GM12891 (cell line): Measurements from ENCODE around the gene DELE1.

Experiments used
- DNase-seq: peaks from one replicate; pipeline ENCODE4 v3.0.0; 2011; ENCODE audit warnings: low spot score; ENCODE audit not compliant: insufficient read length
- FAIRE-seq: peaks from 2 replicates; lab custom pipeline; 2011; peaks lifted over from hg19 to GRCh38; lab: Jason Lieb, UNC
- PAX5 ChIP-seq: IDR thresholded peaks from 2 replicates; pipeline ENCODE4 v1.6.1; 2011; ENCODE audit warnings: low read length, moderate library complexity, mild to moderate bottlenecking; ENCODE audit not compliant: insufficient read depth, severe bottlenecking
- POLR2A ChIP-seq: IDR thresholded peaks from 2 replicates; pipeline ENCODE4 v1.6.1; 2011; ENCODE audit warnings: low read depth, low read length, control low read depth
- POLR2AphosphoS5 ChIP-seq: IDR thresholded peaks from 2 replicates; pipeline ENCODE4 v1.6.1; 2011; ENCODE audit warnings: low read depth, low read length, control low read depth
- POU2F2 ChIP-seq: IDR thresholded peaks from 2 replicates; pipeline ENCODE4 v1.6.1; 2011; ENCODE audit warnings: low read depth, mild to moderate bottlenecking, control low read depth, low read length, moderate library complexity
- SPI1 ChIP-seq: IDR thresholded peaks from 2 replicates; pipeline ENCODE4 v1.6.1; 2011; ENCODE audit warnings: low read depth, low read length, control low read depth
- TAF1 ChIP-seq: IDR thresholded peaks from 2 replicates; pipeline ENCODE4 v1.6.1; 2011; ENCODE audit warnings: low read depth, low read length, control low read depth

The DELE1 gene

GRCh38 chr5:141950207-141951005 lies 26.7 kb downstream of the DELE1 start:
- DNase-seq (no peak), FAIRE-seq (no peak)
- TF ChIP-seq POLR2AphosphoS5, result no peak
- TF ChIP-seq POLR2A, result no peak
- no peak for TF ChIP-seq PAX5
- TF ChIP-seq SPI1, result no peak
- TF ChIP-seq TAF1, result no peak
- TF ChIP-seq POU2F2, result no peak

GRCh38 chr5:141951332-141951781 lies 27.7 kb downstream of the DELE1 start:
- DNase-seq (peak; percentile 62), FAIRE-seq (peak; percentile 71)
- TF ChIP-seq TAF1 (no peak), POLR2A (no peak), POU2F2 (no peak), PAX5 (no peak), SPI1 (no peak), POLR2AphosphoS5 (no peak)

- DNase-seq (no peak), FAIRE-seq (no peak)
- TF ChIP-seq SPI1 (no peak), TAF1 (no peak), PAX5 (no peak), POU2F2 (no peak)
These were observed 28.3 kb downstream of the DELE1 start for GRCh38 chr5:141952020-141952419.

- no peak for DNase-seq
- FAIRE-seq, result no peak
- TF ChIP-seq PAX5 (no peak), POU2F2 (no peak), POLR2A (no peak), TAF1 (no peak), POLR2AphosphoS5 (no peak), SPI1 (no peak)
These were observed 30.5 kb downstream of the DELE1 start for GRCh38 chr5:141954194-141954593.

GRCh38 chr5:141957367-141957996 lies 33.8 kb downstream of the DELE1 start:
- DNase-seq (no peak), FAIRE-seq (no peak)
- TF ChIP-seq TAF1 (no peak), POLR2A (no peak), POLR2AphosphoS5 (no peak), SPI1 (no peak), POU2F2 (no peak), PAX5 (no peak)

GRCh38 chr5:141958113-141958512 lies 34.4 kb downstream of the DELE1 start, which contains the start of gene PCDH12:
Gene PCDH12, minus strand, starts transcription at chr5:141958202. Its CDS starts 351 bp downstream, at chr5:141957851.
- no peak for FAIRE-seq
- TF ChIP-seq POLR2AphosphoS5, result no peak
- TF ChIP-seq POU2F2, result no peak
- TF ChIP-seq SPI1, result no peak
- TF ChIP-seq PAX5, result no peak
- TF ChIP-seq TAF1, result no peak
- no peak for TF ChIP-seq POLR2A
- DNase-seq, result no peak

GRCh38 chr5:141958546-141959172 lies 35.0 kb downstream of the DELE1 start:
- FAIRE-seq, result no peak
- TF ChIP-seq SPI1 (no peak), PAX5 (no peak), POU2F2 (no peak)
- no peak for DNase-seq

GRCh38 chr5:141960018-141960417 lies 36.3 kb downstream of the DELE1 start:
- FAIRE-seq (no peak), DNase-seq (no peak)
- TF ChIP-seq TAF1 (no peak), PAX5 (no peak), POLR2A (no peak), POU2F2 (no peak), POLR2AphosphoS5 (no peak), SPI1 (no peak)
